ENCODE data around the gene S100P.

S100P gene

GRCh38 chr4:6734165-6734786 lies 40.6 kb downstream of the S100P start:
- DNase-seq = no peak
- no peak overlapping the region for H2AK5ac ChIP-seq (ENCODE audit: low read length)
- no peak overlapping the region for H3K27ac ChIP-seq (ENCODE audit: low read depth, low read length)
- H3K23ac ChIP-seq (ENCODE audit: low read length) = no peak overlapping the region
- no CpG with 5 or more reads among the region's 16 CpGs for WGBS (ENCODE audit: extremely low coverage, insufficient coverage, insufficient read length)
- H3K18ac ChIP-seq (ENCODE audit: low read length) = no peak overlapping the region
- no peak overlapping the region for H3K4me3 ChIP-seq (ENCODE audit: low read depth, low read length)
- H3K79me2 ChIP-seq (ENCODE audit: control insufficient read depth, insufficient read depth, low read length, poor library complexity) = peaks cover 2% of the 10 kb centered on the region
- H3K79me1 ChIP-seq (ENCODE audit: low read length) = peaks cover 12% of the 10 kb centered on the region
- peaks cover 9 to 12% of the 10 kb centered on the region in 2 experiments for H3K4me1 ChIP-seq (ENCODE audit: control insufficient read depth in 1 of 2, insufficient read depth in 2 of 2, low read length in 2 of 2)
- no peaks in the 10 kb centered on the region for H3K9me3 ChIP-seq (ENCODE audit: insufficient read depth, low read depth, low read length)
- H2BK12ac ChIP-seq (ENCODE audit: low read length) = no peak overlapping the region
- no peak overlapping the region for H2AFZ ChIP-seq (ENCODE audit: insufficient read depth, low read length, poor library complexity)
- no peak overlapping the region for H3K9ac ChIP-seq (ENCODE audit: low read length)
- peak overlapping the region; percentile 9 for H3K14ac ChIP-seq (ENCODE audit: low read length)
- no peak overlapping the region for H4K12ac ChIP-seq (ENCODE audit: low read depth, low read length)
- H3K27me3 ChIP-seq (ENCODE audit: insufficient read depth, low read length) = no peaks in the 10 kb centered on the region
- no peak overlapping the region for H4K8ac ChIP-seq (ENCODE audit: low read depth, low read length)
- no peak overlapping the region for H2BK120ac ChIP-seq (ENCODE audit: insufficient read depth, low read length, poor library complexity)
- H2BK5ac ChIP-seq (ENCODE audit: low read depth, low read length, poor library complexity) = no peak overlapping the region
- H4K91ac ChIP-seq (ENCODE audit: low read depth, low read length) = peak overlapping the region; percentile 5
- no peaks in the 10 kb centered on the region for H3K36me3 ChIP-seq (ENCODE audit: control insufficient read depth in 1 of 2, insufficient read depth in 2 of 2, low read length in 2 of 2)
- H3K4ac ChIP-seq (ENCODE audit: low read depth, low read length) = no peak overlapping the region
- no peak overlapping the region for H3K4me2 ChIP-seq (ENCODE audit: low read length)

- H3K4me1 ChIP-seq (ENCODE audit: control insufficient read depth in 1 of 2, insufficient read depth in 2 of 2, low read length in 2 of 2) = no peaks in the 10 kb centered on the region
- no peak overlapping the region for H4K12ac ChIP-seq (ENCODE audit: low read depth, low read length)
- no peak overlapping the region for H4K8ac ChIP-seq (ENCODE audit: low read depth, low read length)
- H3K27ac ChIP-seq (ENCODE audit: low read depth, low read length) = no peak overlapping the region
- H2BK5ac ChIP-seq (ENCODE audit: low read depth, low read length, poor library complexity) = no peak overlapping the region
- no peak for DNase-seq
- no peak overlapping the region for H2BK120ac ChIP-seq (ENCODE audit: insufficient read depth, low read length, poor library complexity)
- H3K23ac ChIP-seq (ENCODE audit: low read length) = no peak overlapping the region
- no peak overlapping the region for H3K4me2 ChIP-seq (ENCODE audit: low read length)
- peaks cover 4% of the 10 kb centered on the region for H3K9me3 ChIP-seq (ENCODE audit: insufficient read depth, low read depth, low read length)
- no peak overlapping the region for H4K91ac ChIP-seq (ENCODE audit: low read depth, low read length)
- no peak overlapping the region for H3K18ac ChIP-seq (ENCODE audit: low read length)
- no peak overlapping the region for H2AFZ ChIP-seq (ENCODE audit: insufficient read depth, low read length, poor library complexity)
- H2BK12ac ChIP-seq (ENCODE audit: low read length) = no peak overlapping the region
- no peak overlapping the region for H3K9ac ChIP-seq (ENCODE audit: low read length)
- H3K4ac ChIP-seq (ENCODE audit: low read depth, low read length) = no peak overlapping the region
- H3K27me3 ChIP-seq (ENCODE audit: insufficient read depth, low read length) = no peaks in the 10 kb centered on the region
- no peaks in the 10 kb centered on the region for H3K36me3 ChIP-seq (ENCODE audit: control insufficient read depth in 1 of 2, insufficient read depth in 2 of 2, low read length in 2 of 2)
- H3K79me1 ChIP-seq (ENCODE audit: low read length) = no peaks in the 10 kb centered on the region
- no peak overlapping the region for H3K4me3 ChIP-seq (ENCODE audit: low read depth, low read length)
- no peak overlapping the region for H3K14ac ChIP-seq (ENCODE audit: low read length)
- no peak overlapping the region for H2AK5ac ChIP-seq (ENCODE audit: low read length)
- H3K79me2 ChIP-seq (ENCODE audit: control insufficient read depth, insufficient read depth, low read length, poor library complexity) = no peaks in the 10 kb centered on the region
- no CpG with 5 or more reads among the region's 4 CpGs for WGBS (ENCODE audit: extremely low coverage, insufficient coverage, insufficient read length)
These were observed 46.2 kb downstream of the S100P start for GRCh38 chr4:6739920-6740319.

- Histone ChIP-seq H3K18ac (ENCODE audit: low read length) (no peak overlapping the region), H3K27ac (ENCODE audit: low read depth, low read length) (no peak overlapping the region), H3K79me2 (ENCODE audit: control insufficient read depth, insufficient read depth, low read length, poor library complexity) (no peaks in the 10 kb centered on the region), H3K14ac (ENCODE audit: low read length) (no peak overlapping the region), H3K9me3 (ENCODE audit: insufficient read depth, low read depth, low read length) (peaks cover 4% of the 10 kb centered on the region), H3K27me3 (ENCODE audit: insufficient read depth, low read length) (no peaks in the 10 kb centered on the region), H2BK5ac (ENCODE audit: low read depth, low read length, poor library complexity) (no peak overlapping the region), H3K4me3 (ENCODE audit: low read depth, low read length) (no peak overlapping the region), H2BK12ac (ENCODE audit: low read length) (no peak overlapping the region), H4K12ac (ENCODE audit: low read depth, low read length) (no peak overlapping the region), H4K91ac (ENCODE audit: low read depth, low read length) (no peak overlapping the region), H2BK120ac (ENCODE audit: insufficient read depth, low read length, poor library complexity) (no peak overlapping the region), H2AFZ (ENCODE audit: insufficient read depth, low read length, poor library complexity) (no peak overlapping the region), H3K4me2 (ENCODE audit: low read length) (no peak overlapping the region), H4K8ac (ENCODE audit: low read depth, low read length) (no peak overlapping the region), H3K36me3 (ENCODE audit: control insufficient read depth in 1 of 2, insufficient read depth in 2 of 2, low read length in 2 of 2) (no peaks in the 10 kb centered on the region), H3K23ac (ENCODE audit: low read length) (no peak overlapping the region), H3K4me1 (ENCODE audit: control insufficient read depth in 1 of 2, insufficient read depth in 2 of 2, low read length in 2 of 2) (no peaks in the 10 kb centered on the region), H3K9ac (ENCODE audit: low read length) (no peak overlapping the region), H3K4ac (ENCODE audit: low read depth, low read length) (no peak overlapping the region), H3K79me1 (ENCODE audit: low read length) (no peaks in the 10 kb centered on the region), H2AK5ac (ENCODE audit: low read length) (no peak overlapping the region)
- DNase-seq = no peak
- WGBS (ENCODE audit: extremely low coverage, insufficient coverage, insufficient read length) = no CpG with 5 or more reads among the region's 8 CpGs
These were observed 46.7 kb downstream of the S100P start for GRCh38 chr4:6740347-6740746.

GRCh38 chr4:6742507-6742906 lies 48.8 kb downstream of the S100P start:
- H4K91ac ChIP-seq (ENCODE audit: low read depth, low read length) = no peak overlapping the region
- no CpG with 5 or more reads among the region's 2 CpGs for WGBS (ENCODE audit: extremely low coverage, insufficient coverage, insufficient read length)
- no peaks in the 10 kb centered on the region for H3K4me1 ChIP-seq (ENCODE audit: control insufficient read depth in 1 of 2, insufficient read depth in 2 of 2, low read length in 2 of 2)
- H3K23ac ChIP-seq (ENCODE audit: low read length) = no peak overlapping the region
- no peak overlapping the region for H2BK120ac ChIP-seq (ENCODE audit: insufficient read depth, low read length, poor library complexity)
- no peaks in the 10 kb centered on the region for H3K27me3 ChIP-seq (ENCODE audit: insufficient read depth, low read length)
- no peak overlapping the region for H2BK5ac ChIP-seq (ENCODE audit: low read depth, low read length, poor library complexity)
- H3K4ac ChIP-seq (ENCODE audit: low read depth, low read length) = no peak overlapping the region
- no peak overlapping the region for H3K18ac ChIP-seq (ENCODE audit: low read length)
- no peak overlapping the region for H2AK5ac ChIP-seq (ENCODE audit: low read length)
- no peak overlapping the region for H3K27ac ChIP-seq (ENCODE audit: low read depth, low read length)
- peaks cover 4% of the 10 kb centered on the region for H3K9me3 ChIP-seq (ENCODE audit: insufficient read depth, low read depth, low read length)
- H2BK12ac ChIP-seq (ENCODE audit: low read length) = no peak overlapping the region
- no peak overlapping the region for H3K4me2 ChIP-seq (ENCODE audit: low read length)
- H3K79me1 ChIP-seq (ENCODE audit: low read length) = no peaks in the 10 kb centered on the region
- H3K79me2 ChIP-seq (ENCODE audit: control insufficient read depth, insufficient read depth, low read length, poor library complexity) = no peaks in the 10 kb centered on the region
- H4K12ac ChIP-seq (ENCODE audit: low read depth, low read length) = no peak overlapping the region
- no peak for DNase-seq
- no peak overlapping the region for H3K14ac ChIP-seq (ENCODE audit: low read length)
- H4K8ac ChIP-seq (ENCODE audit: low read depth, low read length) = no peak overlapping the region
- no peaks in the 10 kb centered on the region for H3K36me3 ChIP-seq (ENCODE audit: control insufficient read depth in 1 of 2, insufficient read depth in 2 of 2, low read length in 2 of 2)
- H3K9ac ChIP-seq (ENCODE audit: low read length) = no peak overlapping the region
- no peak overlapping the region for H2AFZ ChIP-seq (ENCODE audit: insufficient read depth, low read length, poor library complexity)
- no peak overlapping the region for H3K4me3 ChIP-seq (ENCODE audit: low read depth, low read length)
